HEK293 (cell line): ENCODE measurements around the gene DSCAM.

ENCODE experiments used
- CTCF ChIA-PET: fragments of 350-600 bp; formaldehyde crosslinking; extraction: SDS; loops from one replicate; lab custom pipeline; 2021; ENCODE audit warnings: antibody characterized with exemption; lab: Yijun Ruan, JAX
- POLR2A ChIA-PET: fragments of 300-600 bp; formaldehyde crosslinking; extraction: SDS; loops from one replicate; lab custom pipeline; 2020; ENCODE audit warnings: antibody characterized with exemption, inconsistent platforms; lab: Yijun Ruan, JAX
- H3K27ac ChIP-seq: fragments of 200-500 bp; sonication (Bioruptor generic); 2 replicates; pipeline ENCODE4 v1.5.1; 2014; ENCODE audit warnings: low read depth, low read length, control low read depth, inconsistent platforms; ENCODE audit errors: extremely low read depth
- H3K36me3 ChIP-seq, 2 experiments: fragments of 200-500 bp in 1 of 2; sonication (Bioruptor generic) in 1 of 2; 1 replicate in 1 of 2; 2 replicates in 1 of 2; pipeline ENCODE4 v1.5.1; 2014 to 2017; ENCODE audit warnings: inconsistent platforms in 2 of 2, low read length in 2 of 2; ENCODE audit not compliant: control insufficient read depth in 2 of 2, insufficient read depth in 1 of 2
- H3K4me1 ChIP-seq: fragments of 200-500 bp; sonication (Bioruptor generic); 2 replicates; pipeline ENCODE4 v1.5.1; 2014; ENCODE audit warnings: mild to moderate bottlenecking, low read length, inconsistent platforms; ENCODE audit not compliant: control insufficient read depth, insufficient read depth
- H3K4me3 ChIP-seq: 2 replicates; pipeline ENCODE4 v1.5.1; 2011; ENCODE audit warnings: low read depth, mild to moderate bottlenecking, control low read depth, low read length, moderate library complexity
- H3K9me3 ChIP-seq: fragments of 200-500 bp; sonication (Bioruptor generic); 2 replicates; pipeline ENCODE4 v1.5.1; 2014; ENCODE audit warnings: low read depth, low read length, inconsistent platforms; ENCODE audit not compliant: control insufficient read depth, insufficient read depth
- BCL11A ChIP-seq: fragments of 450-650 bp; formaldehyde crosslinking; IDR thresholded peaks from 2 replicates; pipeline ENCODE4 v1.5.1; 2016; ENCODE audit warnings: low read depth, missing biosample characterization, missing genetic modification characterization
- ZNF274 ChIP-seq, 2 experiments: fragments of 200-500 bp in 1 of 2; fragments of 450-650 bp in 1 of 2; sonication (Bioruptor generic) in 1 of 2; formaldehyde crosslinking in 1 of 2; IDR thresholded peaks; 2 replicates each; pipeline versions ENCODE4 v1.5.1 to v1.6.1; 2014 to 2016; ENCODE audit warnings: borderline replicate concordance in 1 of 2, inconsistent platforms in 1 of 2, low read length in 1 of 2, missing biosample characterization in 1 of 2, missing genetic modification characterization in 1 of 2
- ZNF473 ChIP-seq: fragments of 450-650 bp; formaldehyde crosslinking; IDR thresholded peaks from 2 replicates; pipeline ENCODE4 v1.5.1; 2017; ENCODE audit warnings: missing biosample characterization, missing genetic modification characterization
- ZNF654 ChIP-seq: fragments of 450-650 bp; formaldehyde crosslinking; IDR thresholded peaks from 2 replicates; pipeline ENCODE4 v1.5.1; 2016; ENCODE audit warnings: low read depth, missing biosample characterization, missing genetic modification characterization
- ZNF707 ChIP-seq: fragments of 450-650 bp; formaldehyde crosslinking; IDR thresholded peaks from 2 replicates; pipeline ENCODE4 v1.5.1; 2016; ENCODE audit warnings: missing biosample characterization, missing genetic modification characterization
- ZNF747 ChIP-seq: fragments of 450-650 bp; formaldehyde crosslinking; IDR thresholded peaks from 2 replicates; pipeline ENCODE4 v1.5.1; 2016; ENCODE audit warnings: missing biosample characterization, missing genetic modification characterization
- TF ChIP-seq, protein P1 (sequence below): fragments of 450-650 bp; formaldehyde crosslinking; conservative IDR thresholded peaks from 2 replicates; pipeline ENCODE4 v1.5.1; 2016; ENCODE audit warnings: low read depth, missing biosample characterization, missing genetic modification characterization
- TF ChIP-seq, protein P2 (sequence below): fragments of 450-650 bp; formaldehyde crosslinking; IDR thresholded peaks from 2 replicates; pipeline ENCODE4 v1.5.1; 2016; ENCODE audit warnings: missing biosample characterization, missing genetic modification characterization, borderline replicate concordance
- TF ChIP-seq, protein P3 (sequence below): fragments of 450-650 bp; formaldehyde crosslinking; IDR thresholded peaks from 2 replicates; pipeline ENCODE4 v1.5.1; 2016; ENCODE audit warnings: missing biosample characterization, missing genetic modification characterization, borderline replicate concordance

The DSCAM gene

DNA sequence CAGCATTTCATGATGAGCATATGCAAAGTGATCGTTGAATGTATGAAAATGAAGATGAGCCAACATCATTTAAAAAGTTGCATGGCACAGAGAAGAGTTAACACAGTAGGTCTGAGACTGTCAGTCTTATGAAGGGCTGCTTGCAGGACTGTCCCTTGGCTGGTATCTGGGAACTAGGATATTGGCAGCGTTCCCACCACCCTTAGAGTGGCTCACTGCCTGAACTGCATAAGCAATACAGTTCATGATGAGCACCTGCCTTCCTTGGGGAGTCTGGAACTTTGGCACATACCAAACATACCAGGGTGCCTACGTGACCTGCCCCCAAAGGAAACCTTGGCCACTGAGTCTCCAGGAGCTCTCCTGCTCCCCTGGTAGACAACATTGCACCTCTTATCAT is 161.8 kb downstream of the DSCAM start (continued):
- TF ChIP-seq BCL11A (tag by site-specific recombination) (no peak), ZNF707 (tag by site-specific recombination) (no peak), ZNF274 (IDR thresholded peaks at IDR 0.05; ENCODE audit: low read length) (no peak), ZNF274 (tag by site-specific recombination; IDR thresholded peaks at IDR 0.05; ENCODE audit: borderline replicate concordance) (no peak)
- TF ChIP-seq, all 188 proteins: peak for 0

DNA sequence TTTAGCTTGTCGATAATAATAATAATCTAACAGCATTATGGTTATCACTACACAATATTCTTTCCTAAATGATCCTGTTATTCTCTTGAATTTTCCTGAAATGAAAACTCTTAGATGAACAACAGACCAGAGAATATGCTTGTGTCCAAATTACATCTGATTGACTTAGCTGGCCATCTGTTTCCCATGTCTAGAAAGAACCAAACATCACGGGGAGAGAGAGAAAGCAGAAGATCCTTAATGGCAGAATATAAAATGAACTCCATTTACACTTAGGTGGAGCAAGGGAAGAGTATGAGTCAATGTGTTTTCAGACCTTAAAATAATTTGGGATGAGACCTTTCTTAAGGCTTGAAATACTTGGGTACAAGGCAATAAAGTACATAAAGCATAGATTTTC is 162.2 kb downstream of the DSCAM start:
- no peak overlapping the region for H3K27ac ChIP-seq
- TF ChIP-seq, protein P1, sequence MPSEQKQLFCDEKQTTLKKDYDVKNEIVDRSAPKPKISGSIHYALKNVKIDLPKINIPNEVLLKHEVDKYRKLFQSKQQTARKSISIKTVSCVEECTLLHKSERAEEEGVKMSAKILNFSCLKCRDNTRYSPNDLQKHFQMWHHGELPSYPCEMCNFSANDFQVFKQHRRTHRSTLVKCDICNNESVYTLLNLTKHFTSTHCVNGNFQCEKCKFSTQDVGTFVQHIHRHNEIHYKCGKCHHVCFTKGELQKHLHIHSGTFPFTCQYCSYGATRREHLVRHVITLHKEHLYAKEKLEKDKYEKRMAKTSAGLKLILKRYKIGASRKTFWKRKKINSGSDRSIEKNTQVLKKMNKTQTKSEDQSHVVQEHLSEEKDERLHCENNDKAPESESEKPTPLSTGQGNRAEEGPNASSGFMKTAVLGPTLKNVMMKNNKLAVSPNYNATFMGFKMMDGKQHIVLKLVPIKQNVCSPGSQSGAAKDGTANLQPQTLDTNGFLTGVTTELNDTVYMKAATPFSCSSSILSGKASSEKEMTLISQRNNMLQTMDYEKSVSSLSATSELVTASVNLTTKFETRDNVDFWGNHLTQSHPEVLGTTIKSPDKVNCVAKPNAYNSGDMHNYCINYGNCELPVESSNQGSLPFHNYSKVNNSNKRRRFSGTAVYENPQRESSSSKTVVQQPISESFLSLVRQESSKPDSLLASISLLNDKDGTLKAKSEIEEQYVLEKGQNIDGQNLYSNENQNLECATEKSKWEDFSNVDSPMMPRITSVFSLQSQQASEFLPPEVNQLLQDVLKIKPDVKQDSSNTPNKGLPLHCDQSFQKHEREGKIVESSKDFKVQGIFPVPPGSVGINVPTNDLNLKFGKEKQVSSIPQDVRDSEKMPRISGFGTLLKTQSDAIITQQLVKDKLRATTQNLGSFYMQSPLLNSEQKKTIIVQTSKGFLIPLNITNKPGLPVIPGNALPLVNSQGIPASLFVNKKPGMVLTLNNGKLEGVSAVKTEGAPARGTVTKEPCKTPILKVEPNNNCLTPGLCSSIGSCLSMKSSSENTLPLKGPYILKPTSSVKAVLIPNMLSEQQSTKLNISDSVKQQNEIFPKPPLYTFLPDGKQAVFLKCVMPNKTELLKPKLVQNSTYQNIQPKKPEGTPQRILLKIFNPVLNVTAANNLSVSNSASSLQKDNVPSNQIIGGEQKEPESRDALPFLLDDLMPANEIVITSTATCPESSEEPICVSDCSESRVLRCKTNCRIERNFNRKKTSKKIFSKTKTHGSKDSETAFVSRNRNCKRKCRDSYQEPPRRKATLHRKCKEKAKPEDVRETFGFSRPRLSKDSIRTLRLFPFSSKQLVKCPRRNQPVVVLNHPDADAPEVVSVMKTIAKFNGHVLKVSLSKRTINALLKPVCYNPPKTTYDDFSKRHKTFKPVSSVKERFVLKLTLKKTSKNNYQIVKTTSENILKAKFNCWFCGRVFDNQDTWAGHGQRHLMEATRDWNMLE (tag by site-specific recombination), result no peak
- TF ChIP-seq ZNF473, result no peak
- TF ChIP-seq ZNF747 (tag by site-specific recombination), result no peak
- no peak for TF ChIP-seq ZNF654 (tag by site-specific recombination)
- TF ChIP-seq, protein P2, sequence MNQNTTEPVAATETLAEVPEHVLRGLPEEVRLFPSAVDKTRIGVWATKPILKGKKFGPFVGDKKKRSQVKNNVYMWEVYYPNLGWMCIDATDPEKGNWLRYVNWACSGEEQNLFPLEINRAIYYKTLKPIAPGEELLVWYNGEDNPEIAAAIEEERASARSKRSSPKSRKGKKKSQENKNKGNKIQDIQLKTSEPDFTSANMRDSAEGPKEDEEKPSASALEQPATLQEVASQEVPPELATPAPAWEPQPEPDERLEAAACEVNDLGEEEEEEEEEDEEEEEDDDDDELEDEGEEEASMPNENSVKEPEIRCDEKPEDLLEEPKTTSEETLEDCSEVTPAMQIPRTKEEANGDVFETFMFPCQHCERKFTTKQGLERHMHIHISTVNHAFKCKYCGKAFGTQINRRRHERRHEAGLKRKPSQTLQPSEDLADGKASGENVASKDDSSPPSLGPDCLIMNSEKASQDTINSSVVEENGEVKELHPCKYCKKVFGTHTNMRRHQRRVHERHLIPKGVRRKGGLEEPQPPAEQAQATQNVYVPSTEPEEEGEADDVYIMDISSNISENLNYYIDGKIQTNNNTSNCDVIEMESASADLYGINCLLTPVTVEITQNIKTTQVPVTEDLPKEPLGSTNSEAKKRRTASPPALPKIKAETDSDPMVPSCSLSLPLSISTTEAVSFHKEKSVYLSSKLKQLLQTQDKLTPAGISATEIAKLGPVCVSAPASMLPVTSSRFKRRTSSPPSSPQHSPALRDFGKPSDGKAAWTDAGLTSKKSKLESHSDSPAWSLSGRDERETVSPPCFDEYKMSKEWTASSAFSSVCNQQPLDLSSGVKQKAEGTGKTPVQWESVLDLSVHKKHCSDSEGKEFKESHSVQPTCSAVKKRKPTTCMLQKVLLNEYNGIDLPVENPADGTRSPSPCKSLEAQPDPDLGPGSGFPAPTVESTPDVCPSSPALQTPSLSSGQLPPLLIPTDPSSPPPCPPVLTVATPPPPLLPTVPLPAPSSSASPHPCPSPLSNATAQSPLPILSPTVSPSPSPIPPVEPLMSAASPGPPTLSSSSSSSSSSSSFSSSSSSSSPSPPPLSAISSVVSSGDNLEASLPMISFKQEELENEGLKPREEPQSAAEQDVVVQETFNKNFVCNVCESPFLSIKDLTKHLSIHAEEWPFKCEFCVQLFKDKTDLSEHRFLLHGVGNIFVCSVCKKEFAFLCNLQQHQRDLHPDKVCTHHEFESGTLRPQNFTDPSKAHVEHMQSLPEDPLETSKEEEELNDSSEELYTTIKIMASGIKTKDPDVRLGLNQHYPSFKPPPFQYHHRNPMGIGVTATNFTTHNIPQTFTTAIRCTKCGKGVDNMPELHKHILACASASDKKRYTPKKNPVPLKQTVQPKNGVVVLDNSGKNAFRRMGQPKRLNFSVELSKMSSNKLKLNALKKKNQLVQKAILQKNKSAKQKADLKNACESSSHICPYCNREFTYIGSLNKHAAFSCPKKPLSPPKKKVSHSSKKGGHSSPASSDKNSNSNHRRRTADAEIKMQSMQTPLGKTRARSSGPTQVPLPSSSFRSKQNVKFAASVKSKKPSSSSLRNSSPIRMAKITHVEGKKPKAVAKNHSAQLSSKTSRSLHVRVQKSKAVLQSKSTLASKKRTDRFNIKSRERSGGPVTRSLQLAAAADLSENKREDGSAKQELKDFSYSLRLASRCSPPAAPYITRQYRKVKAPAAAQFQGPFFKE (tag by site-specific recombination), result no peak
- TF ChIP-seq, protein P3, sequence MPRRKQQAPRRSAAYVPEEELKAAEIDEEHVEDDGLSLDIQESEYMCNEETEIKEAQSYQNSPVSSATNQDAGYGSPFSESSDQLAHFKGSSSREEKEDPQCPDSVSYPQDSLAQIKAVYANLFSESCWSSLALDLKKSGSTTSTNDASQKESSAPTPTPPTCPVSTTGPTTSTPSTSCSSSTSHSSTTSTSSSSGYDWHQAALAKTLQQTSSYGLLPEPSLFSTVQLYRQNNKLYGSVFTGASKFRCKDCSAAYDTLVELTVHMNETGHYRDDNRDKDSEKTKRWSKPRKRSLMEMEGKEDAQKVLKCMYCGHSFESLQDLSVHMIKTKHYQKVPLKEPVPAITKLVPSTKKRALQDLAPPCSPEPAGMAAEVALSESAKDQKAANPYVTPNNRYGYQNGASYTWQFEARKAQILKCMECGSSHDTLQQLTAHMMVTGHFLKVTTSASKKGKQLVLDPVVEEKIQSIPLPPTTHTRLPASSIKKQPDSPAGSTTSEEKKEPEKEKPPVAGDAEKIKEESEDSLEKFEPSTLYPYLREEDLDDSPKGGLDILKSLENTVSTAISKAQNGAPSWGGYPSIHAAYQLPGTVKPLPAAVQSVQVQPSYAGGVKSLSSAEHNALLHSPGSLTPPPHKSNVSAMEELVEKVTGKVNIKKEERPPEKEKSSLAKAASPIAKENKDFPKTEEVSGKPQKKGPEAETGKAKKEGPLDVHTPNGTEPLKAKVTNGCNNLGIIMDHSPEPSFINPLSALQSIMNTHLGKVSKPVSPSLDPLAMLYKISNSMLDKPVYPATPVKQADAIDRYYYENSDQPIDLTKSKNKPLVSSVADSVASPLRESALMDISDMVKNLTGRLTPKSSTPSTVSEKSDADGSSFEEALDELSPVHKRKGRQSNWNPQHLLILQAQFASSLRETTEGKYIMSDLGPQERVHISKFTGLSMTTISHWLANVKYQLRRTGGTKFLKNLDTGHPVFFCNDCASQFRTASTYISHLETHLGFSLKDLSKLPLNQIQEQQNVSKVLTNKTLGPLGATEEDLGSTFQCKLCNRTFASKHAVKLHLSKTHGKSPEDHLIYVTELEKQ (tag by site-specific recombination), result no peak
- H3K9me3 ChIP-seq, result no peaks in the 10 kb centered on the region
- ChIA-PET POLR2A (no interaction called here), CTCF (interaction anchor here (1.2 kb wide), 1 partner anchor 218 kb away, joined by 4 read pairs; no protein-coding TSS in a partner anchor)
- no peaks in the 10 kb centered on the region for H3K36me3 ChIP-seq
- no peaks in the 10 kb centered on the region for H3K4me1 ChIP-seq
- H3K4me3 ChIP-seq, result no peak overlapping the region
